IPS-18c (cell line): ENCODE measurements around the gene TBCD.

Source experiments
- H3K4me3 ChIP-seq: 2 replicates; pipeline ENCODE4 v1.7.0; 2013; ENCODE audit warnings: low read depth, mild to moderate bottlenecking, low read length, moderate library complexity; ENCODE audit not compliant: insufficient read depth
- H3K9me3 ChIP-seq: one replicate; pipeline ENCODE4 v1.6.1; 2013; ENCODE audit warnings: mild to moderate bottlenecking, low read length, moderate library complexity; ENCODE audit not compliant: control insufficient read depth, insufficient read depth

TBCD gene

DNA sequence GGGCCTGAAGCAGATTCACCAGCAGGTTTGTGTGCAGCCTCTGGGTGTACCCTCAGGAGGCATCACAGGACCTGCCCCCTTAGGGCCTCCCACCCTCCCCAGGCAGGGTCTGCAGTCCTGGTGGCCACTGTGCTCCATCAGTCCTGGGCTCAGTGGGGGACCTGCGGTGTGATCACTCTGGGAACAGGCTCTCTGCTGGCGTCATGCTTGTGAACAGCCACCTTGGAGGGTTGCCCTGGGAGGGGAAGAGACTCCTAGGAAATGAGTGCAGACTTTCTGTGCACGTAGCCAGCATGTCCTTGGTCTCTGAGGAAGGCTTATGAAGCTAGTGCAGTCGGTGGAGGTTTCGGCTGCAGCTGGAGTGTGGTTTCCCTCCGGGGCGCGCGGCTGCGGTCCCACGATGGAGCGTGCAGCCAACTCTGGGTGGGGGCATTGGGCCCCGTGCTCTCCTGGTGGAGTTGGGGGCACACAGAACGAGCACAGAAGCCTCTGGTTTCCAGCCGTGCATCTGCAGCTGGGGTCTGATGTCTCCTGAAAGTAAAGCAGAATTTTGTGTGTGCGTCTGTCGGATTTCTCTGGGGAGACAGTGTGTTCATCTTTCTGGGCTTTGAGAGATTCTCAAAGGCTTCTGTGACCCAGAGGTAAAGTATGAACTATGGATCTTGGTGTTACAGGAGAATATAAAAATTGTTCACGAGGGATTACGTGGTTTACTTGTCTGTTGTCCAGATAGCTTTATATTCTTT, 156.1 kb downstream of the TBCD start:
- Histone ChIP-seq H3K9me3 (no peaks in the 10 kb centered on the region), H3K4me3 (no peak overlapping the region)

DNA sequence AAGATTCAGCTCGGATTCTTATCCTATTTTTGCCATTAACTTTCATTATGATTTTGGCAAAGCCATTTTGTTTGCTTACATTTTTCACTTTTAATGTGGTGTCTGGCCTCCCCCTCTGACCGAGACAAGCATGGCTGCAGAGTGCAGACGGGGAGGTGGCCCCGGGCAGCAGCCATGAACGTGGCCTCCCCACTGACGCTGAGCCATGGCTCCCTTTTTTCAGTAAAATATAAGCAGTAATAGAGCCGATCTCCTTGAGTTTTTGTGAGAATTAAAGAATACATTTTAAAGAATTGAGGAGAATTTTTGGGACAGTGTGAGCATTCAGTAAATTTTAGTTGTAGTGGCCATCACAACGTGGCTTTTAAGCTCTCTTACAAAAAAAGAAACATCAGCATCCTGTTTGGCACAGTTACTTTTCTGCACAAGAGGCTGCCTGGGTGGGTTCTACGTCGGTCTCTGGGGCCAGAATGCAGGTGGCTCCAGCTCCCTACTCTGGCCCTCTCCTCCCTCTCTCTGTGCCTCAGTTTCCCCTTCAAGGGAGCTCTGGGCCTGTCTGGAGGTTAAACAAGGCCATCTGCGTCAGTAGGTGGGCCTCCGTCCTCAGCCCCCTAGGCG, 156.8 kb downstream of the TBCD start:
- H3K9me3 ChIP-seq: no peaks in the 10 kb centered on the region
- no peak overlapping the region for H3K4me3 ChIP-seq

DNA sequence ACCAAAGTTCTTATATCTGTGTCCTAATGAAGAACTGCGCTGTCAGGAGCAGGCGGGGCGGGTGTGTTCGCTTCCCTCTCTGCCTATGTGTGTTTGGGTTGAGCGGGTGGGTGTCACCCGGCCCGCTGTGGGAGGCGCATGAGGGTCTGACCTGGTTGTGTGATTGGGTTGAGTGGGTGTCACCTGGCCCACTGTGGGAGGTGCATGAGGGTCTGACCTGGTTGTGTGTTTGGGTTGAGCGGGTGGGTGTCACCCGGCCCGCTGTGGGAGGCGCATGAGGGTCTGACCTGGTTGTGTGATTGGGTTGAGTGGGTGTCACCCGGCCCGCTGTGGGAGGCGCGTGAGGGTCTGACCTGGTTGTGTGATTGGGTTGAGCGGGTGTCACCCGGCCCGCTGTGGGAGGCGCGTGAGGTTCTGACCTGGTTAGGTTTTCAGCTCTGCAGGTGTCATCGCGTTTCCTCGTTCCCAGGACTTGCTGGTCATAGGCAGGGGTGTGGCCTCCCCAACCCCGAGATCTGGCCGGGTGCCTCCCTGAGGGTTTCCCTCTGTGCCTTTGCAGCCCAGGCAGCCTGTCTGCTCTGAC, 157.5 kb downstream of the TBCD start:
- no peak overlapping the region for H3K4me3 ChIP-seq
- H3K9me3 ChIP-seq: no peaks in the 10 kb centered on the region

DNA sequence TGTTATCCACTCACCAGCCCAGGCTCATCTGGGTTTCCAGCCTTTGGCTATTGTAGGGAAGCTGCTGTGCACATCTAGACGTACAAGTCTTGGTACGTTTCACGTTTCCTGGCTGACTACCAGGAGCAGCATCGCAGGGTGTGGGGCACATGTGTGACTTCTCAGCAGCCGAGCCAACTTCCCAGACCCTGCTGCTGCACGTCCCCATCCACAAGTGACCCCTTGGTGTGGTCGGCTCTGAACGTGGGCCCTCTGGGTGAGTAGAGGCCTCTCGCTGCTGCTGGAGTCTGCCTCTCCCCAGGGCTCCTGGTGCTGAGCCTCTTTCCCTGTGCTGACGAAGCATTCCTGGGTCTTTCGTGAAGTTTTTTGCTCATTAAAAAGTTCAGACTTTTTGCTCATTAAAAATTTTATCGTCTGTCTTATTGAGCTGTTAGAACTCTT, 158.2 kb downstream of the TBCD start:
- Histone ChIP-seq H3K4me3 (no peak overlapping the region), H3K9me3 (no peaks in the 10 kb centered on the region)

DNA sequence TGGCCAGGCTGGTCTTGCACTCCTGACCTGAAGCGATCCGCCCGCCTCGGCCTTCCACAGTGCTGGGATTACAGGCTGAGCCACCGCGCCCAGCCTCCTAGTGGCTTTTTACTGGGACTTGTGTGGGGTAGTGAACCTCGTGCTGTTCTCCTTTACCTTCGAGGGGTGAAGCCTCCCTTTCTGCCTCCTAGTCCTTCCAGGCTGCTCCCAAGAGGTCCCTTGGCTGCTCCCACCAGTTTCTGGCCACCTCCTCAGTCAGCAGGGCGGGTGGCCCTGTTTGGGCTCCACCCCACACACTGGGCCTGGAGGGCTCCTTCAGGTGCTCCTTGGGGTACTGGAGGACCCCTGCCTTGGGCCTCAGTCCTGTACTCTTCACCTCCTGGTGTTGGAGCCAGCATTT, 158.9 kb downstream of the TBCD start:
- Histone ChIP-seq H3K4me3 (no peak overlapping the region), H3K9me3 (no peaks in the 10 kb centered on the region)

DNA sequence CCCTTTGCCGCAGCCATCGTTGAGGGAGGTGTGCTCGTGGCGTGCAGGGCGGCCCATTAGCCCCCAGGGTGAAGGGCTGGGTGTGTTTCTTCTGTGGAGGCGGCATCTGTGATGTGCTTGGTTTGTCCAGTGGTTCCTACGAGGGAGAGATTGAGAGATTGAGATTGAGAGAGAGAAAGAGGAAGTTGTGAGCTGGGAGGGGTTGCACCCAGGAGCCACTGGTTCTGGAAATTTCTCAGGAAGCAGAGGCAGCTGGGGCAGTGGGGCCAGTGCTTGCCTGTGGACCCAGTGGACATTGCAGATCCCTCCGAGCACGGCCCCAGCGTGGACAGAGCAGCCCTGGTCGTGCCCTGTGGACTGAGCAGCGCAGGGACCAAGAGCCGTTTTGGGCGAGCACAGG, 160.0 kb downstream of the TBCD start:
- Histone ChIP-seq H3K9me3 (no peaks in the 10 kb centered on the region), H3K4me3 (no peak overlapping the region)

DNA sequence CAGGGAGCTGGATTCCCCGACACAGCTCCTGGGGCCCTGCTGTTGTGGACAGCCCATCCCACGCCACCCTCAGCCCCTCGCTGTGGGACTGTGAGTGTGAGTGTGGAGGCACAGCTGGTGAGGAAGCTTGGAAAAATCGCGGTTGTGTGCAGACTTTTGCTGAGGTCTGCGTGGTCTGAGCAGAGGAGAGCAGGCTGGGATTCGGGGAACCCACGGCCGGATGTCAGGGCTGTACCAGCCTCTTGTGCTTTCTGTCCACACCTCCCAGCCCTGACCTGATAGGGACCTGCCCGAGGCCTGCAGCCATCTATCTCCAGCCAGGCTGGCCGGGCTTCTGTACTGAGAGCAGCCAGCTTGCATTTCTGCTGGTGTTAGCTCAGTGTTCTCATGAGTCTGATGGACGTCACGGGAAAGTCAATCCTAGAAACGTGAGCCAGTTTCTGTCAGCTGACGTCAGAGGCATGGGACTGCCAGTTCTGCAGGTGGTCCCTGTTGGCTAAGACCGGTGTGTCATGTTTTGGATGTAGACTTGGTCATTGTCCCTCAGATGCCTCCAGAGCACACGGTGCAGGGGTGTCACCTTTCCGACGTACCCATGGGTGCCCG, 160.7 kb downstream of the TBCD start:
- no peaks in the 10 kb centered on the region for H3K9me3 ChIP-seq
- H3K4me3 ChIP-seq: no peak overlapping the region

DNA sequence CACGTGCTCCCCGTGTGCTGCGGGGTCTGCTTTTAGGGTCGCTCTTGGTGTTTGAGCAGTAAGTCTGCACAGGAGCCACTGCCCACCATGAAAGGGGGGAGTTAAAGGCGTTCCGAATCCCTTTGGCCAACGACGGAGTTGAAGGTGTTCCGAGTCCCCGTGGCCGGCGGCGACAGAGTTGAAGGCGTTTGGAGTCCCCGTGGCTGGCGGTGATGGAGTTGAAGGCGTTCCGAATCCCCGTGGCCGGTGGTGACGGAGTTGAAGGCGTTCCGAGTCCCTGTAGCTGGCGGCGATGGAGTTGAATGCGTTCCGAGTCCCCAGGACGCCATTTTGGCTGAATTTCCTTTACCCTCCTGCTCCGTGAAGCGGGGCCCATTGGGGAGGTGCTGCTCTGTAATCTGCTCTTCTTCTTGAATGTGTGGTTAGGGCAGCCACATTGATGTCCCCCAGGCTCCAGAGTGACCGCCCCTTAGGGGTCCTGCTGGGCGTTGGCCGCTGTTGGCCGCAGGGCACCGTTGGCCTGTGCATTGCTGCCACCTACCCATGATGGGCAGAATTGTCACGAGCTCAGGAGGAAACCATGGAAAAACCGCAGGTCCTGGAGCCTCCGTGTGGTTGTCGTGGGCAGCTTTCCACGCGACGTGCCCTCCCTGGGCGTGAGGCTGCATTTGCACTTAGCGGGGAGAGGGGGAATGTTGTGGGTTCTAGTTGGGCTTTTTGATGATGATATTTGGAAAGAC, 161.6 kb downstream of the TBCD start:
- H3K9me3 ChIP-seq: no peaks in the 10 kb centered on the region
- H3K4me3 ChIP-seq: no peak overlapping the region

DNA sequence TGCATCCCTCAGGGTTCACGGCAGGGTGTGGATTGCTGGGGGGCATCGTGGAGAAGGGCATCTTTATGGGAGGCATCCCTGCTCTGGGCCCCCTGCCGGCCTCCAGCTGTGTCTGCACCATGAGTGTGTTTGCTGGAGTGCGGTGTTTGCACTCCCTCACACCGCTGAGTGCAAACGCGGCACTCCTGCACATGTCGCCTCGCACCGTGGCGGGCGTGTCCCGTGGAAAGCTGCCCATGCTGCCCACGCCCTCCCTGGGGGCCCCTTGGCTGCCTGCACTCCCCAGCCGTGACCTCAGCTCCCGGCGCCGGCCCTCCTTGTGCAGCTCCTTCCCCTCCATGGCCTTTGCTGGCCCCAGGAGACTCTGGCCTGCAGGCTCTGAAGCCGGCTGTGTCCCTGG, 162.5 kb downstream of the TBCD start:
- no peak overlapping the region for H3K4me3 ChIP-seq
- H3K9me3 ChIP-seq: no peaks in the 10 kb centered on the region

DNA sequence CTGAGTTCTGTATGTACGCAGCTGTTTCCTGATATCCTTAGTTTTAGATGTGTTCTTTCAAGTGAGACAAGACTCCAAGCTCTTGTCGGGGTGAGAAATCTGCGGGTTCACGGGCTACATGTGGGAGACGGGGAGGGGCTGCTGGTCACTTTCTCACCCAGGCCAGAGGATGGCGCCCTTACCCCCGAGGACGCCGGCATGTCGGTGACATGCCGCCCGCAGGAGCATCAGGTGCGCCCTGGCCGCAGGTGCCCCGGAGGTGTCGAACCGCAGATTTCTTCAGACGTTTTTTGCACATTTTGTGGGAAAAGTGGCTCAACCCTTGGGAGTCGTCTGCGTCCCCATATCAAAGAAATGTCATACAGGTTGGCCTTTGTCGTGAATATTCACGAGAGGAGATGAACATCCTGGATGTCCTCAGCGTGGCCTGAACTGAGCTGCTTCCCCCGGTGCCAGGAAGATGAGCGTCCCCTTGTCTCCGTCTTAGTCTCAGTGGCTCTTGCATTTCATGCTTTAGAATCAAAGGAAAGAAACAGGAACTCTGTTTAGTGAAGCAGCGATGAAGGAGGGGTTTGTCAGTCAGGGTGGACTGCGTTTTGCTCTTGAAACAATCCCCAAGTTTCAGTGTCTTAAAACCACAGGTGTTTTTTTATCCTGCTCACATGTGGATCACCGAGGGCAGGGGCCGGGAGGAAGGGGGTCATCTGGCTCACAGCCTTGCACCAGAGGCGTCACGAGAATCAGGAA, 163.3 kb downstream of the TBCD start:
- Histone ChIP-seq H3K9me3 (no peaks in the 10 kb centered on the region), H3K4me3 (no peak overlapping the region)

DNA sequence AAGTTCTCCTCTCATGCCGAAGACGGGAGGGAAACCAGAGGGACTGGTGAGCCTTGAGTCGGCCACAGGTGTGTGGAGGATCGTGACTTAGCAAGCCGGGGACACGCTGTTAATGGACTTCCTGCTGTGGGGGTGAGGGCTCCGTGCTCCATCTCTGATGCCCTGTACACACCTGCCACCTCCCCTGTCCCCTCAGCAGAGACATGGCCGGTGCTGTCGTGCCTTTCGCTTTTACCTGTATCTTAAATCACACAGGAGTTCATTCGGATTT, 163.8 kb downstream of the TBCD start:
- Histone ChIP-seq H3K4me3 (no peak overlapping the region), H3K9me3 (no peaks in the 10 kb centered on the region)

DNA sequence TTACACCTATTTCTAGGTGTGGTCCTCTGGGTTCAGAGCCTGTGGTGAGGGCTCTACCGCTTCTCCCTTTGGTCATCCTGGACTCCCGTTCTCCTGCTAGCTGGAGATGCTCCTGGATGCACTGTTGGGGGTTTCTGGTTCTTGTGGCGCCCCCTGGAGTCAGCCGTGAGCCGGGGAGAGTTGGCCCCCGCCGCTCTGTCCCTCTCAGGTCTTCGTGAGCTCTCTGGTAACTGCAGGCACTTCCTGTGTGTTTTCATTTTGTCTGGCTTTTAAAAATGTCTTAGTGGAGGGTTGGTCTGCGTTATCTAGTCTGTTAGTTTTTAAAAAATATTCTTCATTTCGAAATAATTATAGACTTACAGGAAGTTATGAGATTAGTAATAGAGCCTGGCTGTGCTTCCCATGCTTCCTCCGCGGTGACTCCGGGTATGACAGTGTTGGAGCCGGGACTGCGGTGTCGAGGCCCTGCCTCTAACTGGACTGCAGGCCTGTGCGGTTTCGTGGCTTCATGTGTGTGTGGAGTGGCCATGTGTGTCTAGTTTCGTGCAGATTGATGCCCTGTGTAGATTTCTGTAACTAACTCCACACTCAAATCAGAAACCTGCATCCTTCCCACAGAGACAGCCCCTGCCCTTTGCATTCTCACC, 166.0 kb downstream of the TBCD start:
- Histone ChIP-seq H3K9me3 (no peaks in the 10 kb centered on the region), H3K4me3 (no peak overlapping the region)

DNA sequence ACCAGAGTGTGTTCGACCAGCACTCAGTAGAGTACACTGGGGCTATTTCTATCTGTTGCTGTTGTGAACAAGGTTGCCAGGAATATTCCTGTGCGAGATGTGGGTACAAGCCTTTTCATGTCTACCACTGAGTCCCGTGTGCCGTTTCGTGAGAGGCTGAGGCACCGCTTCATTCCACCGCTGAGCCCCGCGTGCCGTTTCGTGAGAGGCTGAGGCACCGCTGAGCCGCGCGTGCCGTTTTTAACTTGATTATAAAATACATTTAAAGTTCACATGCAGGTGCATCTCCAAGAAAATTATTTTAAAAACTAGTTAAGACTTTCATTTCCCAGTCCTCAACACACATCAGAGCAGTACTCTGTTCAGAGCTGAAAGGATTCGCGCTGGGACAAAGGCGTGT, 166.6 kb downstream of the TBCD start:
- no peak overlapping the region for H3K4me3 ChIP-seq
- no peaks in the 10 kb centered on the region for H3K9me3 ChIP-seq

DNA sequence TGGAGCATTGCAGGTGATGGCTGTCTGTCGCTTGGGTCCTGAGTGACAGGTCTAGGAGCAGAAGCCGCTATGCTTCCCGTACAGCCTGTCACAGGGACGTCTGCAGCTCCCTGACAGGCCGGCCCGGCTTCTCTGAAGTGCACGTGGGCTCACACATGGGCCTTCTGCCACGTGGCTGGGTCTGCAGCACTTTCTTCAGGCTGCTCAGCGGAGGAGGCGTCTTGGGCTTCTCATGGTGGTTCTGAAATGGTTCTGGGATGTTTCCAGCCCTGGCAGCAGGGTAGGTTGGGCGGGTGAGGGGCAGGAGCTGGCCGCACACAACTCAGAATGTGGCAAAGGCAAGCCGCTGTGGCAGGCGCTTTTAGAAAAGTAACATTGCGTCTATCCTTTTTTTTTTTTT, 168.3 kb downstream of the TBCD start:
- Histone ChIP-seq H3K9me3 (no peaks in the 10 kb centered on the region), H3K4me3 (no peak overlapping the region)

DNA sequence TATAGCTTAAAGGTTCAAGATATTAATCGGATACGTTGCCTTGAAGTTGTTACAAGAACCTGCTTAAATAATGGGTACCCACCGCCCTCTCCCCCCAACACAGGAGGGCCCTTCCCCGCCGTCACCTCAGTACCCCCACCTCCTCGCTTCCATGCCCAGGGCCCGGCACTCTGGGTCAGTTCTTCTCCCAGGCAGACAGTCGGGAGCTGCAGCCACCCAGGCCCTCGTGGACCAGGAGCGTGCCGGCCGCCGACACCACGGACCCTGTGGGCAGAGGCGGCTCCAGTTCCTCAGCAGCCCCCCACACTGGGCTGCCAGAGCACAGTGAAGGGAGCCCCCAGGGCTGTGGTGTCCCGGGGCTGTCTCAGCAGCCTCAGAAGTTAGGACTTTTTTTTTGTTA, 168.8 kb downstream of the TBCD start:
- H3K4me3 ChIP-seq: no peak overlapping the region
- H3K9me3 ChIP-seq: no peaks in the 10 kb centered on the region

DNA sequence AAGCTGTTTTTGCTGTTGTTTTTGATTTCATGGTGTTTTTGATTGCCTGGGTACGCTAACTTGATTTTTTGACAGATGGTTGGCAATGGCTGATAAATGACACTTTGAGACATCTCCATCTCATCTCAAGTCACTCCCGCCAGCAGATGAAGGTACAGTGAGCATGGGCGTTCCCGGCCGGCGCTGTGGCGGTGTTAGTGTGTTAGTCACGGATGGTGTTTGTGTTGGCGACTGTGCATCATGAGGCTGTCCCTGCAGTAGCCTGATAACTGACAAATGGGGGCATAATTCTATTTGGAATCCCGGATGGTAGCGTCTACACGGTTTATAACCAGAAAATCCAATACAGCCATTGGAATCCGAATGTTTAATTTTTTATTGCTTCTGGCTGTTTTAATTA, 169.6 kb downstream of the TBCD start:
- no peak overlapping the region for H3K4me3 ChIP-seq
- H3K9me3 ChIP-seq: no peaks in the 10 kb centered on the region

DNA sequence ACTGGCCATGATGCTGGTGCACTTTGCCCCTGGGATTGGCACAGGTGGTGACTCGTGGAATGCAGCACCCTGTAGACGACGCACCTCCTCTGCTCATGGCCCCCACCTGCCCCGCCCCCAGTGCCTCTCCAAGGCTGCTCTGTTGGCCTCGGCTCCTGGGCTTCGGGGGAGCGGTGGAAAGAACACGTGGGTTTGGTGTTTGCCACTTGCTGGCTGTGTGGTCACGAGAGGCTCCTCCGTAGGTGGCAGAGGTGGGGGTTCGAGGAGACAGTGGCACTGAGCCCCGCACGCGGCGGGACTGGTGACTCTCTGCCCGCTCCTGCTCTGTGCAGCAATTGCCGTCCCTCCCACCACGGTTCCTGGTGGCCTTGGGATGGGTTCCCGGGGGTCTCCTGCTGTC, 170.8 kb downstream of the TBCD start:
- Histone ChIP-seq H3K4me3 (no peak overlapping the region), H3K9me3 (no peaks in the 10 kb centered on the region)
